ENCODE results near the gene AP5B1.
"Not testable (repeated sequence)": the region's sequence is repeated elsewhere in the genome, so short reads cannot be mapped to it uniquely, and the experiment has no call there.

AP5B1 gene

GRCh38 chr11:65762169-65762568 lies 18.6 kb downstream of the AP5B1 start:
- DNase-seq (ENCODE audit: low read depth, low spot score); H3K4me1 ChIP-seq (ENCODE audit: control insufficient read depth, insufficient read depth, low read length); H3K9me3 ChIP-seq (ENCODE audit: control insufficient read depth, insufficient read depth, low read length); H3K27me3 ChIP-seq (ENCODE audit: control insufficient read depth, insufficient read depth, low read length); H3K36me3 ChIP-seq (ENCODE audit: control insufficient read depth, insufficient read depth, low read length); H3K4me3 ChIP-seq (ENCODE audit: low read length); H3K27ac ChIP-seq (ENCODE audit: low read length): not testable (repeated sequence)
- no CpG with 5 or more reads among the region's 5 CpGs for WGBS (ENCODE audit: insufficient coverage, insufficient read length)

GRCh38 chr11:65745049-65745448 lies 35.7 kb downstream of the AP5B1 start:
- WGBS (ENCODE audit: insufficient coverage, insufficient read length): no CpG with 5 or more reads among the region's 17 CpGs
- no peak for DNase-seq (ENCODE audit: low read depth, low spot score)
- peaks cover 3% of the 10 kb centered on the region; the same call in 1 of the 2 replicates for H3K36me3 ChIP-seq (ENCODE audit: control insufficient read depth, insufficient read depth, low read length)
- no peaks in the 10 kb centered on the region for H3K4me1 ChIP-seq (ENCODE audit: control insufficient read depth, insufficient read depth, low read length)
- H3K27ac ChIP-seq (ENCODE audit: low read length): no peak overlapping the region
- no peak overlapping the region for H3K4me3 ChIP-seq (ENCODE audit: low read length)
- no peaks in the 10 kb centered on the region; the same call in 1 of the 2 replicates for H3K27me3 ChIP-seq (ENCODE audit: control insufficient read depth, insufficient read depth, low read length)
- no peaks in the 10 kb centered on the region for H3K9me3 ChIP-seq (ENCODE audit: control insufficient read depth, insufficient read depth, low read length)

- no peak overlapping the region for H3K27ac ChIP-seq (ENCODE audit: low read length)
- peaks cover 3% of the 10 kb centered on the region; the same call in 1 of the 2 replicates for H3K36me3 ChIP-seq (ENCODE audit: control insufficient read depth, insufficient read depth, low read length)
- no peaks in the 10 kb centered on the region for H3K9me3 ChIP-seq (ENCODE audit: control insufficient read depth, insufficient read depth, low read length)
- H3K4me3 ChIP-seq (ENCODE audit: low read length): no peak overlapping the region
- no peaks in the 10 kb centered on the region; the same call in 1 of the 2 replicates for H3K27me3 ChIP-seq (ENCODE audit: control insufficient read depth, insufficient read depth, low read length)
- no CpG with 5 or more reads among the region's 8 CpGs for WGBS (ENCODE audit: insufficient coverage, insufficient read length)
- DNase-seq (ENCODE audit: low read depth, low spot score): no peak
- no peaks in the 10 kb centered on the region for H3K4me1 ChIP-seq (ENCODE audit: control insufficient read depth, insufficient read depth, low read length)
These were observed 36.1 kb downstream of the AP5B1 start for GRCh38 chr11:65744699-65745042.

GRCh38 chr11:65744026-65744698 lies 36.6 kb downstream of the AP5B1 start:
- Histone ChIP-seq H3K4me1 (ENCODE audit: control insufficient read depth, insufficient read depth, low read length) (no peaks in the 10 kb centered on the region), H3K9me3 (ENCODE audit: control insufficient read depth, insufficient read depth, low read length) (no peaks in the 10 kb centered on the region), H3K27me3 (ENCODE audit: control insufficient read depth, insufficient read depth, low read length) (no peaks in the 10 kb centered on the region; the same call in 1 of the 2 replicates), H3K27ac (ENCODE audit: low read length) (no peak overlapping the region), H3K36me3 (ENCODE audit: control insufficient read depth, insufficient read depth, low read length) (peaks cover 3% of the 10 kb centered on the region; the same call in 1 of the 2 replicates), H3K4me3 (ENCODE audit: low read length) (no peak overlapping the region)
- WGBS (ENCODE audit: insufficient coverage, insufficient read length): no CpG with 5 or more reads among the region's 18 CpGs
- DNase-seq (ENCODE audit: low read depth, low spot score): no peak

DNA sequence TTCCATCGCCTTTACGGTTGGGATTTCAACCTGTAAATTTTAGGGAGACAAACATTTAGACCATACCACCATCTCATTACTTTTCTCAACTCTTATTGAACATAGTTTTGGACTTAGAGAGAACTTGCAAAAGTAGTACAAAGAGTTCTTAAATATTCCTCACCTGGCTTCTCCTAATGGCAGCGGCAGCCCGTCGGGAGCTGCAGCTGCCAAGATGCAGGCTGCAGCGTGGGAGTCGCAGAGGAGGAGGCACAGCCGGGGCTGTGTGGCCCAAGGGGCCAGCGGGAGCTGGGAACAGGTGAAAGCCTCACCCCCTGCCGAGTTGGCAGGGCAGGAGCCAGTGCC lies 37.1 kb downstream of the AP5B1 start:
- H3K36me3 ChIP-seq (ENCODE audit: control insufficient read depth, insufficient read depth, low read length): peaks cover 3% of the 10 kb centered on the region; the same call in 1 of the 2 replicates
- H3K4me3 ChIP-seq (ENCODE audit: low read length): no peak overlapping the region
- DNase-seq (ENCODE audit: low read depth, low spot score): no peak
- H3K4me1 ChIP-seq (ENCODE audit: control insufficient read depth, insufficient read depth, low read length): no peaks in the 10 kb centered on the region
- H3K9me3 ChIP-seq (ENCODE audit: control insufficient read depth, insufficient read depth, low read length): no peaks in the 10 kb centered on the region
- H3K27ac ChIP-seq (ENCODE audit: low read length): no peak overlapping the region
- WGBS (ENCODE audit: insufficient coverage, insufficient read length): no CpG with 5 or more reads among the region's 10 CpGs
- H3K27me3 ChIP-seq (ENCODE audit: control insufficient read depth, insufficient read depth, low read length): no peaks in the 10 kb centered on the region; the same call in 1 of the 2 replicates

- Histone ChIP-seq H3K27me3 (ENCODE audit: control insufficient read depth, insufficient read depth, low read length) (no peaks in the 10 kb centered on the region; the same call in 1 of the 2 replicates), H3K4me3 (ENCODE audit: low read length) (no peak overlapping the region)
- WGBS (ENCODE audit: insufficient coverage, insufficient read length): no CpG with 5 or more reads among the region's 1 CpG
These were observed 38.4 kb downstream of the AP5B1 start for GRCh38 chr11:65742353-65742752.

DNA sequence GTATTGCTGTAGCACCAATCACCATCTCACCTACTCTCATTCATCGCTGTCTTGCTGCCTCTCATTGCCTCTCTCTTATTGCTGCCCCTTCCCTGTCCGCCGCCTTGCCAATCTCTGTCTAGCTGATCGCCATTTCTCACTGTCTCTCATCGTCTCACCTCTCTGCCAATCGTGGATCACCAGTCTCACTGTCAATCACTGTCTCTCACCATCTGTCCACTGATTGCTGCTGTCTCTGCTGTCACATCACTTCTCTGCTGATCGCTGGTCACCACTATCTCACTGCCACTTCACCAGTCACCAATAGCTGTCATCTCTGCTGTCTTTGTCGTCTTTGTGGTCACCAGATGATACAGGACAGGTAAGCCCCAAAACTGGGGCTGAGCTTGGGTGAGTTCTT lies 39.6 kb downstream of the AP5B1 start:
- no CpG with 5 or more reads among the region's 8 CpGs for WGBS (ENCODE audit: insufficient coverage, insufficient read length)
- Histone ChIP-seq H3K27ac (ENCODE audit: low read length) (no peak overlapping the region), H3K36me3 (ENCODE audit: control insufficient read depth, insufficient read depth, low read length) (peaks cover 3% of the 10 kb centered on the region; the same call in 1 of the 2 replicates), H3K4me1 (ENCODE audit: control insufficient read depth, insufficient read depth, low read length) (no peaks in the 10 kb centered on the region), H3K4me3 (ENCODE audit: low read length) (no peak overlapping the region), H3K27me3 (ENCODE audit: control insufficient read depth, insufficient read depth, low read length) (no peaks in the 10 kb centered on the region), H3K9me3 (ENCODE audit: control insufficient read depth, insufficient read depth, low read length) (peaks cover 4% of the 10 kb centered on the region)
- DNase-seq (ENCODE audit: low read depth, low spot score): no peak

More at GRCh38 chr11:65742353-65742752, 38.4 kb downstream of the AP5B1 start:
- Histone ChIP-seq H3K36me3 (ENCODE audit: control insufficient read depth, insufficient read depth, low read length) (peaks cover 3% of the 10 kb centered on the region; the same call in 1 of the 2 replicates), H3K4me1 (ENCODE audit: control insufficient read depth, insufficient read depth, low read length) (no peaks in the 10 kb centered on the region), H3K9me3 (ENCODE audit: control insufficient read depth, insufficient read depth, low read length) (peaks cover 4% of the 10 kb centered on the region), H3K27ac (ENCODE audit: low read length) (no peak overlapping the region)
- DNase-seq (ENCODE audit: low read depth, low spot score): no peak

GRCh38 chr11:65739022-65739421 lies 41.8 kb downstream of the AP5B1 start:
- Histone ChIP-seq H3K4me3 (ENCODE audit: low read length) (no peak overlapping the region), H3K36me3 (ENCODE audit: control insufficient read depth, insufficient read depth, low read length) (peaks cover under 1% of the 10 kb centered on the region; the same call in 1 of the 2 replicates), H3K4me1 (ENCODE audit: control insufficient read depth, insufficient read depth, low read length) (no peaks in the 10 kb centered on the region), H3K27ac (ENCODE audit: low read length) (no peak overlapping the region), H3K9me3 (ENCODE audit: control insufficient read depth, insufficient read depth, low read length) (peaks cover 4% of the 10 kb centered on the region), H3K27me3 (ENCODE audit: control insufficient read depth, insufficient read depth, low read length) (no peaks in the 10 kb centered on the region)
- no CpG with 5 or more reads among the region's 2 CpGs for WGBS (ENCODE audit: insufficient coverage, insufficient read length)
- no peak for DNase-seq (ENCODE audit: low read depth, low spot score)

DNA sequence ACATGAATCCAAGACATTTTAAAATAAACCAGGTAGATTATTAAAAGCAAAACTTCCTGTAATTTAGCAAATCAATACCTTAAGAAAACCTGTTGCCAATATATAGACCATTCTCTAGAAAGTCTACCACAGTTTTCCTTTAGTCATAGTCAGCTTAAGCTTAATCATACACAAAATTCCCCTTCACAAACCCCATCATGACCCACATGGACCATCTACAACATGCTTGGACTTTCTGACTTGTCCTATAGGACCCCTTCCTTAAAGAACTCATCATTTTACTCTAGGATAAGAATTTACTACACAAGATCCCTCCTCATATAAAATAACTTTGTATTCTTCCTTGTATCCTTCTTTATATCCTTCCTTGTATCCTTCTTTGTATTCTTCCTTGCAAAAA lies 44.0 kb downstream of the AP5B1 start:
- Histone ChIP-seq H3K4me1 (ENCODE audit: control insufficient read depth, insufficient read depth, low read length) (no peaks in the 10 kb centered on the region), H3K9me3 (ENCODE audit: control insufficient read depth, insufficient read depth, low read length) (peaks cover 4% of the 10 kb centered on the region), H3K36me3 (ENCODE audit: control insufficient read depth, insufficient read depth, low read length) (no peaks in the 10 kb centered on the region), H3K4me3 (ENCODE audit: low read length) (no peak overlapping the region), H3K27me3 (ENCODE audit: control insufficient read depth, insufficient read depth, low read length) (no peaks in the 10 kb centered on the region), H3K27ac (ENCODE audit: low read length) (no peak overlapping the region)
- DNase-seq (ENCODE audit: low read depth, low spot score): no peak

DNA sequence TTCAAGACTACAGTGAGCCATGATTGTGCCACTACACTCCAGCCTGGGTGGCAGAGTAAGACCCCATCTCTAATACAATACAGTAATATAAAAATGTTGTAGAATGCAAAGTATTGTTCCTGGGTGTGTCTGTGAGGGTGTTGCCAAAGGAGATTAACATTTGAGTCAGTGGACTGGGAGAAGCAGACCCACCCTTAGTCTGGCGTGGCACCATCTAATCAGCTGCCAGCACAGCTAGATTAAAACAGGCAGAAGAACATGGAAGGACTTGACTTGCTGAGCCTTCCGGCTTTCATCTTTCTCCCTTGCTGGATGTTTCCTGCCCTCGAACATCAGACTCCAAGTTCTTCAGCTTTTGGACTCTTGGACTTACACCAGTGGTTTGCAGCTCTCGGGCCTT lies 45.7 kb downstream of the AP5B1 start:
- not testable (repeated sequence) for H3K9me3 ChIP-seq (ENCODE audit: control insufficient read depth, insufficient read depth, low read length); H3K36me3 ChIP-seq (ENCODE audit: control insufficient read depth, insufficient read depth, low read length); H3K4me1 ChIP-seq (ENCODE audit: control insufficient read depth, insufficient read depth, low read length); H3K4me3 ChIP-seq (ENCODE audit: low read length); H3K27me3 ChIP-seq (ENCODE audit: control insufficient read depth, insufficient read depth, low read length); DNase-seq (ENCODE audit: low read depth, low spot score); H3K27ac ChIP-seq (ENCODE audit: low read length)
- WGBS (ENCODE audit: insufficient coverage, insufficient read length): no CpG with 5 or more reads among the region's 4 CpGs

GRCh38 chr11:65730461-65730860 lies 50.3 kb downstream of the AP5B1 start:
- no peaks in the 10 kb centered on the region for H3K9me3 ChIP-seq (ENCODE audit: control insufficient read depth, insufficient read depth, low read length)
- no peak overlapping the region for H3K4me3 ChIP-seq (ENCODE audit: low read length)
- H3K4me1 ChIP-seq (ENCODE audit: control insufficient read depth, insufficient read depth, low read length): peaks cover 1% of the 10 kb centered on the region
- H3K27me3 ChIP-seq (ENCODE audit: control insufficient read depth, insufficient read depth, low read length): no peaks in the 10 kb centered on the region
- 0 out of 2 replicates have a peak, but pooled peaks cover 3% of the 10 kb centered on the region for H3K36me3 ChIP-seq (ENCODE audit: control insufficient read depth, insufficient read depth, low read length)
- DNase-seq (ENCODE audit: low read depth, low spot score): no peak
- WGBS (ENCODE audit: insufficient coverage, insufficient read length): no CpG with 5 or more reads among the region's 5 CpGs
- no peak overlapping the region for H3K27ac ChIP-seq (ENCODE audit: low read length)

Data from iPS DF 6.9 (cell line).